ENCODE results near the gene ARRB1. TPM values are rescaled to one million over a fixed set of nuclear protein-coding genes. Genes with fewer than 3 reads are reported as not detected.
A peak's percentile ranks its signal among the peaks of the same experiment; 100 is the strongest.

The ARRB1 gene
- total and polyA plus RNA-seq, 9 of the 15 experiments (the other 6 are each of a cell fraction or from before 2014, with no cell fraction given): 6.6 to 45.4 (median 28.5) TPM

DNA sequence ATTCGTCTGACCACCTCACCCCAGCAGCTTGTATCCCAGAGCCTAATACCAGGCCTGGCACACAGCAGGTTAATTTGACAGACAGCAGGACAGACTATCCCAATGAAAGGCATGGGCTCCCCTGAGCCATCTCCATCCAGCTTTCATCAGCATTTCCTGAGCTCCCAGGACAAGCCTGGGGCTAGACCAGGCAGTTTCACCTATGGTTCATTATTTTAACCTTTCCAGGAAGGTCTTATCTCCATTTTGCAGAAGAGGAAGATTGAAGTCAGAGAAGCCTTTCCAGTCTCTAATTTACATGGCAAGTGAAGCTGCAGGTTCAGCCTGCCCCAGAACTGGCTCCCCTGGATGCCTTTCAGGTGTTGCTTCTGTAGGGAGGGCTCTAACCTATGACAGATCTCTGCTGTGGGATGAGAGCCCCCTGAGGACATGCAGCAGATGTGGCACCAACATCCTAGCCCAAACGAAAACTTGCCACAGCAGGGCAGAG, 17.0 kb downstream of the ARRB1 start (continued):
- TF ChIP-seq PURB (CRISPR knock-in tag; IDR thresholded peaks at IDR 0.05; ENCODE audit: low read depth): no peak
- no peak for TF ChIP-seq ZSCAN29 (IDR thresholded peaks at IDR 0.05)
- TF ChIP-seq, protein P1, sequence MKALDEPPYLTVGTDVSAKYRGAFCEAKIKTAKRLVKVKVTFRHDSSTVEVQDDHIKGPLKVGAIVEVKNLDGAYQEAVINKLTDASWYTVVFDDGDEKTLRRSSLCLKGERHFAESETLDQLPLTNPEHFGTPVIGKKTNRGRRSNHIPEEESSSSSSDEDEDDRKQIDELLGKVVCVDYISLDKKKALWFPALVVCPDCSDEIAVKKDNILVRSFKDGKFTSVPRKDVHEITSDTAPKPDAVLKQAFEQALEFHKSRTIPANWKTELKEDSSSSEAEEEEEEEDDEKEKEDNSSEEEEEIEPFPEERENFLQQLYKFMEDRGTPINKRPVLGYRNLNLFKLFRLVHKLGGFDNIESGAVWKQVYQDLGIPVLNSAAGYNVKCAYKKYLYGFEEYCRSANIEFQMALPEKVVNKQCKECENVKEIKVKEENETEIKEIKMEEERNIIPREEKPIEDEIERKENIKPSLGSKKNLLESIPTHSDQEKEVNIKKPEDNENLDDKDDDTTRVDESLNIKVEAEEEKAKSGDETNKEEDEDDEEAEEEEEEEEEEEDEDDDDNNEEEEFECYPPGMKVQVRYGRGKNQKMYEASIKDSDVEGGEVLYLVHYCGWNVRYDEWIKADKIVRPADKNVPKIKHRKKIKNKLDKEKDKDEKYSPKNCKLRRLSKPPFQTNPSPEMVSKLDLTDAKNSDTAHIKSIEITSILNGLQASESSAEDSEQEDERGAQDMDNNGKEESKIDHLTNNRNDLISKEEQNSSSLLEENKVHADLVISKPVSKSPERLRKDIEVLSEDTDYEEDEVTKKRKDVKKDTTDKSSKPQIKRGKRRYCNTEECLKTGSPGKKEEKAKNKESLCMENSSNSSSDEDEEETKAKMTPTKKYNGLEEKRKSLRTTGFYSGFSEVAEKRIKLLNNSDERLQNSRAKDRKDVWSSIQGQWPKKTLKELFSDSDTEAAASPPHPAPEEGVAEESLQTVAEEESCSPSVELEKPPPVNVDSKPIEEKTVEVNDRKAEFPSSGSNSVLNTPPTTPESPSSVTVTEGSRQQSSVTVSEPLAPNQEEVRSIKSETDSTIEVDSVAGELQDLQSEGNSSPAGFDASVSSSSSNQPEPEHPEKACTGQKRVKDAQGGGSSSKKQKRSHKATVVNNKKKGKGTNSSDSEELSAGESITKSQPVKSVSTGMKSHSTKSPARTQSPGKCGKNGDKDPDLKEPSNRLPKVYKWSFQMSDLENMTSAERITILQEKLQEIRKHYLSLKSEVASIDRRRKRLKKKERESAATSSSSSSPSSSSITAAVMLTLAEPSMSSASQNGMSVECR (CRISPR knock-in tag; IDR thresholded peaks at IDR 0.05): no peak
- TF ChIP-seq, protein P2, sequence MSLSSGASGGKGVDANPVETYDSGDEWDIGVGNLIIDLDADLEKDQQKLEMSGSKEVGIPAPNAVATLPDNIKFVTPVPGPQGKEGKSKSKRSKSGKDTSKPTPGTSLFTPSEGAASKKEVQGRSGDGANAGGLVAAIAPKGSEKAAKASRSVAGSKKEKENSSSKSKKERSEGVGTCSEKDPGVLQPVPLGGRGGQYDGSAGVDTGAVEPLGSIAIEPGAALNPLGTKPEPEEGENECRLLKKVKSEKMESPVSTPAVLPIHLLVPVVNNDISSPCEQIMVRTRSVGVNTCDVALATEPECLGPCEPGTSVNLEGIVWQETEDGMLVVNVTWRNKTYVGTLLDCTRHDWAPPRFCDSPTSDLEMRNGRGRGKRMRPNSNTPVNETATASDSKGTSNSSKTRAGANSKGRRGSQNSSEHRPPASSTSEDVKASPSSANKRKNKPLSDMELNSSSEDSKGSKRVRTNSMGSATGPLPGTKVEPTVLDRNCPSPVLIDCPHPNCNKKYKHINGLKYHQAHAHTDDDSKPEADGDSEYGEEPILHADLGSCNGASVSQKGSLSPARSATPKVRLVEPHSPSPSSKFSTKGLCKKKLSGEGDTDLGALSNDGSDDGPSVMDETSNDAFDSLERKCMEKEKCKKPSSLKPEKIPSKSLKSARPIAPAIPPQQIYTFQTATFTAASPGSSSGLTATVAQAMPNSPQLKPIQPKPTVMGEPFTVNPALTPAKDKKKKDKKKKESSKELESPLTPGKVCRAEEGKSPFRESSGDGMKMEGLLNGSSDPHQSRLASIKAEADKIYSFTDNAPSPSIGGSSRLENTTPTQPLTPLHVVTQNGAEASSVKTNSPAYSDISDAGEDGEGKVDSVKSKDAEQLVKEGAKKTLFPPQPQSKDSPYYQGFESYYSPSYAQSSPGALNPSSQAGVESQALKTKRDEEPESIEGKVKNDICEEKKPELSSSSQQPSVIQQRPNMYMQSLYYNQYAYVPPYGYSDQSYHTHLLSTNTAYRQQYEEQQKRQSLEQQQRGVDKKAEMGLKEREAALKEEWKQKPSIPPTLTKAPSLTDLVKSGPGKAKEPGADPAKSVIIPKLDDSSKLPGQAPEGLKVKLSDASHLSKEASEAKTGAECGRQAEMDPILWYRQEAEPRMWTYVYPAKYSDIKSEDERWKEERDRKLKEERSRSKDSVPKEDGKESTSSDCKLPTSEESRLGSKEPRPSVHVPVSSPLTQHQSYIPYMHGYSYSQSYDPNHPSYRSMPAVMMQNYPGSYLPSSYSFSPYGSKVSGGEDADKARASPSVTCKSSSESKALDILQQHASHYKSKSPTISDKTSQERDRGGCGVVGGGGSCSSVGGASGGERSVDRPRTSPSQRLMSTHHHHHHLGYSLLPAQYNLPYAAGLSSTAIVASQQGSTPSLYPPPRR (CRISPR knock-in tag; IDR thresholded peaks at IDR 0.05; ENCODE audit: borderline replicate concordance): no peak
- TF ChIP-seq, protein P3, sequence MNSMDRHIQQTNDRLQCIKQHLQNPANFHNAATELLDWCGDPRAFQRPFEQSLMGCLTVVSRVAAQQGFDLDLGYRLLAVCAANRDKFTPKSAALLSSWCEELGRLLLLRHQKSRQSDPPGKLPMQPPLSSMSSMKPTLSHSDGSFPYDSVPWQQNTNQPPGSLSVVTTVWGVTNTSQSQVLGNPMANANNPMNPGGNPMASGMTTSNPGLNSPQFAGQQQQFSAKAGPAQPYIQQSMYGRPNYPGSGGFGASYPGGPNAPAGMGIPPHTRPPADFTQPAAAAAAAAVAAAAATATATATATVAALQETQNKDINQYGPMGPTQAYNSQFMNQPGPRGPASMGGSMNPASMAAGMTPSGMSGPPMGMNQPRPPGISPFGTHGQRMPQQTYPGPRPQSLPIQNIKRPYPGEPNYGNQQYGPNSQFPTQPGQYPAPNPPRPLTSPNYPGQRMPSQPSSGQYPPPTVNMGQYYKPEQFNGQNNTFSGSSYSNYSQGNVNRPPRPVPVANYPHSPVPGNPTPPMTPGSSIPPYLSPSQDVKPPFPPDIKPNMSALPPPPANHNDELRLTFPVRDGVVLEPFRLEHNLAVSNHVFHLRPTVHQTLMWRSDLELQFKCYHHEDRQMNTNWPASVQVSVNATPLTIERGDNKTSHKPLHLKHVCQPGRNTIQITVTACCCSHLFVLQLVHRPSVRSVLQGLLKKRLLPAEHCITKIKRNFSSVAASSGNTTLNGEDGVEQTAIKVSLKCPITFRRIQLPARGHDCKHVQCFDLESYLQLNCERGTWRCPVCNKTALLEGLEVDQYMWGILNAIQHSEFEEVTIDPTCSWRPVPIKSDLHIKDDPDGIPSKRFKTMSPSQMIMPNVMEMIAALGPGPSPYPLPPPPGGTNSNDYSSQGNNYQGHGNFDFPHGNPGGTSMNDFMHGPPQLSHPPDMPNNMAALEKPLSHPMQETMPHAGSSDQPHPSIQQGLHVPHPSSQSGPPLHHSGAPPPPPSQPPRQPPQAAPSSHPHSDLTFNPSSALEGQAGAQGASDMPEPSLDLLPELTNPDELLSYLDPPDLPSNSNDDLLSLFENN (IDR thresholded peaks at IDR 0.05; ENCODE audit: low read depth in 2 of 2, low read length in 2 of 2): no peak
- TF ChIP-seq ZNF431 (CRISPR knock-in tag; IDR thresholded peaks at IDR 0.05): no peak
- TF ChIP-seq, protein P4, sequence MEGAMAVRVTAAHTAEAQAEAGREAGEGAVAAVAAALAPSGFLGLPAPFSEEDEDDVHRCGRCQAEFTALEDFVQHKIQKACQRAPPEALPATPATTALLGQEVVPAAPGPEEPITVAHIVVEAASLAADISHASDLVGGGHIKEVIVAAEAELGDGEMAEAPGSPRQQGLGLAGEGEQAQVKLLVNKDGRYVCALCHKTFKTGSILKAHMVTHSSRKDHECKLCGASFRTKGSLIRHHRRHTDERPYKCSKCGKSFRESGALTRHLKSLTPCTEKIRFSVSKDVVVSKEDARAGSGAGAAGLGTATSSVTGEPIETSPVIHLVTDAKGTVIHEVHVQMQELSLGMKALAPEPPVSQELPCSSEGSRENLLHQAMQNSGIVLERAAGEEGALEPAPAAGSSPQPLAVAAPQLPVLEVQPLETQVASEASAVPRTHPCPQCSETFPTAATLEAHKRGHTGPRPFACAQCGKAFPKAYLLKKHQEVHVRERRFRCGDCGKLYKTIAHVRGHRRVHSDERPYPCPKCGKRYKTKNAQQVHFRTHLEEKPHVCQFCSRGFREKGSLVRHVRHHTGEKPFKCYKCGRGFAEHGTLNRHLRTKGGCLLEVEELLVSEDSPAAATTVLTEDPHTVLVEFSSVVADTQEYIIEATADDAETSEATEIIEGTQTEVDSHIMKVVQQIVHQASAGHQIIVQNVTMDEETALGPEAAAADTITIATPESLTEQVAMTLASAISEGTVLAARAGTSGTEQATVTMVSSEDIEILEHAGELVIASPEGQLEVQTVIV (CRISPR knock-in tag; IDR thresholded peaks at IDR 0.05; ENCODE audit: borderline replicate concordance): no peak
- TF ChIP-seq, protein P5, sequence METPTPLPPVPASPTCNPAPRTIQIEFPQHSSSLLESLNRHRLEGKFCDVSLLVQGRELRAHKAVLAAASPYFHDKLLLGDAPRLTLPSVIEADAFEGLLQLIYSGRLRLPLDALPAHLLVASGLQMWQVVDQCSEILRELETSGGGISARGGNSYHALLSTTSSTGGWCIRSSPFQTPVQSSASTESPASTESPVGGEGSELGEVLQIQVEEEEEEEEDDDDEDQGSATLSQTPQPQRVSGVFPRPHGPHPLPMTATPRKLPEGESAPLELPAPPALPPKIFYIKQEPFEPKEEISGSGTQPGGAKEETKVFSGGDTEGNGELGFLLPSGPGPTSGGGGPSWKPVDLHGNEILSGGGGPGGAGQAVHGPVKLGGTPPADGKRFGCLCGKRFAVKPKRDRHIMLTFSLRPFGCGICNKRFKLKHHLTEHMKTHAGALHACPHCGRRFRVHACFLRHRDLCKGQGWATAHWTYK (CRISPR knock-in tag; IDR thresholded peaks at IDR 0.05): no peak
- TF ChIP-seq HDAC8 (tag; IDR thresholded peaks at IDR 0.05): no peak
- TF ChIP-seq EP300 (IDR thresholded peaks at IDR 0.05; ENCODE audit: low read length): peak; percentile 58
